GM21786 (cell line): ENCODE data around the gene MDP1.

Source experiments
- ATAC-seq: cut with Tn5 transposase; IDR thresholded peaks from one replicate; pipeline ENCODE4 v1.9.1; 2021; ENCODE audit not compliant: unreplicated experiment

Gene MDP1

DNA sequence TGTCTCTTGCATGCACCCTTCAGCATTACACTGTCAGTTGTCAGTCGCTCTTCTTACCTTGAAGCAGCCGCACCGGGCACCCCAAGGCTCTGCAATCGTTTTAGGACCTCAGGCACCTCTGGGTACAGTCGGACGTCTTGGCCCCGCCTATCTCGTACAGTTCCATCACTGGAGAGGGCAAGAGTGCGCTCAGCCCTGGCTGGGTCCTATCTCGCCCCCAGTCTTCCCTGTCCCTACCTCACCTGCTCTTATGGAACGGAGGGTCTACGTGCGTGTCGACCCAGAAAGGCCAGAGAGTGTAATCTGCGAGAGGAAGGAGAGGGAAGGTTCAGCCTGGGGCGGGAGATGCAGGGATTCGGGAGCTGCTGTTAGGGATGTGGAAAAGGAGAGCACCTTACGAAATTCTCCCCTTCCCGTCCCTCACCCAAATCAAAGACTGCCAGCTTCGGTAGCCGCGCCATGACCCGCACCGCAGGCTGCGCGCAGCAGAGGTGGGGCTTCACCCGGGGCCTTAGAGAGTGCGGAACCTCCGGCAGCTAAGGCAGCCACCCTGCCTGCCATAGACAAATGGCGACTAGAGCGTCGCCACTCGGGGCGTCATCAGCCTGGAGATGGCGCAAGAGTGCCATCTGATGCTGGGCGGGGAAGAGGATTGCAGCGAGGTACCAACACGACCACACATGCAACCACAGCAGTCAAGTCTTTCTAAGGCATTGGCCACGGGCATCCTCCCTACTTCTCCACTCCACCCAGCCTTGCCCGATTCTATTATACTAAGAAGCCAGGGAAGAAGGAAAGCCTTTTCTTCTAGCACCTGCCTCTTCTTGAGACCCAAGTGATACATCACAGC is at the start of gene MDP1:
MDP1 (minus strand) TSS at position 572 of the 850 bp plus-strand sequence; CDS start at position 461, 111 bp downstream.
- ATAC-seq: peak; percentile 58

DNA sequence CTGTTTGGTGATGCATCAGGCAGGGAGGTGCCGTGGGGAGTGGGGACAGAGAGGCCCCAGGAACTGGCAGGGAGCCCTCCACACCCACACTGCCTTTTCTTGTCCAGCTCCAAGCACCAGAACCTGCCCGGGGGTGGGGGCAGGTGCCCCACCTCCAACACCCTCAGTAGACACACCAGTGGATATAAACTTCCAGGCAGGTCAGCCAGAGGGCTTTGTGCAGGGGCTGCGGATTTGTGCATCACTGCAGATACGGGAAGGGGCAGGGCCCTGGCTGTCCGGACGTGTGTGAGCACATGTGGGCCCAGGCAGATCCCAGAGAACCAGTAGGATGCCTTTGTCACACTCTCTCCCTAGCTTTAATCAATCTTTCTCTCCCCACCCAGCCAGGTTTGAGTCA is 48.4 kb upstream of the MDP1 start:
- ATAC-seq: no peak

DNA sequence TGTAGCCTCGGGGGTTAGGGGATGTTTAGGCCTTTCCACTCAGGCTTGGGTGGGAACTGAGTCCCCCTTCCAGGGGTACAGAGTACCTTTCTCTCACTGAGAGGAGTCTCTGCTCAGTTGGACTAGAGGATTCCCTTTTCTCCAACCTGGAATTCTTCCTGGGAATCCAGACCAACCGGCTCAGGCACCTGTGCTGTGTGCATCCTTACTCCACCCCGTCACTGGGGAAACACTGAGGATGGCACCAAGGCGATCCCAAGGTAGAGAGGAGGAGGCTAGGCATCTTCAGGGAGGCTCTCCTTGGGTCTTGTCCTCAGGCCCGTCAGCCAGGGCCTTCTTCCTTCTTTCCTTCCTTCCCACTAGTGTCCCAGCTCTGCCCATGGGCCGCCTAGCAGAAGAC is 48.0 kb upstream of the MDP1 start:
- no peak for ATAC-seq

DNA sequence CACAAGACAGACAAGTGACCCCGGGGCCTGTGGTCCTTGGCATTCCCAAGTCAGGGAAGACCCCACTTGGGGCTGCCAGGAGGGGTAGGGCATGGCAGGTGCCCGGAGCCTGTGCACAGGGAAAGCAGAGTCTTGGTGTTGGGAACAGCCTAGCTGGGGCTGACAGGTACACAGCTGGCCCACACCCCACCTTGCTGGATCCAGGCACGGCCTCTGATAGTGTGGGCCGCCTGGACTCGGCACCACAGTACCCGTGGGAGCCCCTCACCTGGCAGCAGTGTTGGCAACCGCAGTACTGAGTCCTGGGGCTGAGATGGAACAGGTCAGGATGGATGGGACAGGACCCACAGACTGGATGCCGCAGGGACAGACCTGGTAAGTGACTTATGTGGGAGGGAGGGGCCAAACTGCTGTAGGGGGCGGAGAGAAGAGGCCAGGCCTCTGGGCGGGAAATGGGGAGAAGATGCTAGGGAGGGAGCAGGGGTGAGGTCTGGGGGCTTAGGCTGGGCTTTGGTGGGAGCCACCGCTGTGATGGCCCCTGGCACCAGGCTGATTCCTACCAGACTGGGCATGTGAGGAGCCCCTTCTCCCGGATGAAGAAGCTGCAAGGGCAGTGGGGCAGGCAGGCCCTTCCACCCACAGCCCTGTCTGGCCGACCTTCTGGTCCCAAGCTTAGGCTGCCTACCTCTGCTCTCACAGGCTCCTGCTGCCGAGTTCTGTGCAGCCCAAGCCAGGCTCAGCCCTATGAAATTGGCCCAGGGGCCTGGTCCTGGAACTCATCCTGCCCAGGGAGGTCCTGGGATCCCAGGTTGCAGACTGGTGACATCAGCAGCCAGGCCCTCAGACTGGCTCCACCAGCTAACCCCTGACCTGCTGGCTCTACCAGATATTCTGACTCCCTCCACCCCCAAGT is 47.2 kb upstream of the MDP1 start, which contains the start of gene TGM1:
TGM1 (minus strand) TSS at position 357 of the 913 bp plus-strand sequence. CDS start 825 bp downstream, outside the sequence.
- ATAC-seq: no peak

DNA sequence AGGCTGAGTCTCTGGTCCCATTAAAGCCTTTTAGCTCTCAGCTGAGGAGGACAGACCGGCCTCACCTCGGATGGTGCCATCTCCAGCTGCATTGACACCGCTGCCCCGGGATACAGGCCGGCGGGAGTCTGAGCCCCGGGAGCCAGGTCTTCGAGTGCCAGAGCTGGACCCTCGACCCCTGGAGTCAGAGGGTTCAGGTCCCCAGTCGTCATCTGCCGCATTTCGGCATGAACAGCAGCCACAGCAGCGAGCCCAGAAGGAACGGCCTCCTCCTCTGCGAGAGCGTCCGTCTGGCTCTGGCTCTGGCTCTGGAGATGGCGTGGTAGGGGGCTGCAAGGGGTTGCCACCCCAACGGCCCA is 46.1 kb upstream of the MDP1 start:
- ATAC-seq: no peak

DNA sequence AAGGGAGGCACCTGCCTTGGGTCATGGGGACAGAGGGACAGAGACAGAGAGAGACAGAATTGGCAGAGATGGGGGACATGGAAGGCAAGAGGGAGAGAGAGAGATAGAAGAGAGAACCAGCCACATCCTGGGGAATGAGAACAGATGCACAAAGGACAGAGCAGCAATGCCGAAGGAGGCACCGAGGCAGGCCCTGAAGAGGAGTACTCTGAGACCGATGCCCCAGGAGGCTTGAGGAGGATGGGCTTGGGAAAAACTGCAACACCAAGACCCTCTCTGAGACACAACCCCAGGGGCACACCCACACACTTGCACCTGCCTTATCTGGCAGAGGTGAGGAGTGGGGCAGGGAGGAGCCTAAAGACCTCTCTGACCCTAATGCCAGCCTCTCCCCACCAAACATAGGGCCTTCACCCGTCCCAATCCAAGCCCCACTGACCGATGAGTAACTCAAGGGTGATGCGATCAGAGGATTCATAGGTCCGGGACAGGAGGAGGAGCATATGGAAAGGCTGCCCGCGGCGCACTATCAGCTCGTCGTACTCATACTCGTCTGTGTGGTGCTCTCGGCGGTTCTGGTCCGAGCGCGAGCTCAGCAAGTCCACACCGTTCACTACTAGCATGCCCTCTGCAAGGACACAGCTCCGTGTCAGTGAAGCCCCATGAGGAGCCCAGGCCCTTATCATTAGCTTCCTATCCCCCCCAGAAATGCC is 45.5 kb upstream of the MDP1 start:
- ATAC-seq: no peak

DNA sequence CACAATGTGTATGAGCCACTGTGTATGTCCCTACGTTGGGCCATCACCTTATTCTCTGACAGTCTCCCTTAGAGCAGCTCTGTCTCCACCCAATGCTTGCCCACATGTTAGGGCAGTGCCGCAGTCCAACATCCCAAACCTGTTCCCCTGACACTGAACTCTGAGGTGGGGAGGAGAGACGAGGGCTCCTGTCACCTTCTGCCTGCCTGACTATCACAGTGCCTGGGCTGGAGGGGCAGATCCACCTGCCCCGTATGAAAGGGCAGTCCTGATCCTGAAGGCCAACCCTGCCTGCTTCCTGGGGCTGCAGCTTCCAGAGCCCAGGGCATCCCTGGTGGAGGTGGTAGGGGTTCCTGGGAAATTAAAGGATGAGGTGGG is 44.9 kb upstream of the MDP1 start:
- no peak for ATAC-seq

DNA sequence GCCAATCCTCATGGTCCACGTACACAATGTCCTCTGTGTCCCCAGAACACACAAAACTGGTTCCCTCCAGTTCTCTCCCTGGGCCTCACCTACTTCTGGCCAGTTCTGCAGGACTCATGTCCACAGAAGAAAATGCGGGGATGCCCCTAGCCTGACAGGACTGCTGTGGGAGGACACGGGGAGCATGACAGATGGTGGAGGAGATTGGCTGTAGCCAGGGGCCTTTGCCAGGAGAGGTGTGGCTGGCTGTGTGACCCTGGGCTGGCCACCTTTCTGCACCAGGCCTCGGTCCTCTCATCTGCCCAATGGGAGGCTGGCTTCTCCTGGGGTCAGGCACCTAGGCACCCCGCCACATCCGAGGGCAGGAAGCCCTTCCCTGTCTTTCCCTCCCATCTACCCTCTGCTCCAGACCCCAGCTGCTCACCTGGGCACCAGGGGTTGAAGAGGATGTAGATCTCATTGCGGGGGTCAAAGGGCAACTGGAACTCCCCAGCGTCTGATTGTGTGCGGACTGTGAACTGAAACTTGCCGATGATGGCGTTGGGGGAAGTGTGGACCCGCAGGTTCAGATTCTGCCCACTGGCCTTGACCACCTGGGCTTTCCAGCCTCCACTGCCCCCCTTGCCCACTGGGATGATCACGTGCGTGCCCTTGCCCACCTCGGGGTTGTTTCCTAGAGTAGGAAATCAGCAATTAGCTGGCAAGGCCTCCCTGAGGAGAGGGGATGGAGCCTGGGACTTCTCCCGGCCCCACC is 44.3 kb upstream of the MDP1 start:
- ATAC-seq: no peak

DNA sequence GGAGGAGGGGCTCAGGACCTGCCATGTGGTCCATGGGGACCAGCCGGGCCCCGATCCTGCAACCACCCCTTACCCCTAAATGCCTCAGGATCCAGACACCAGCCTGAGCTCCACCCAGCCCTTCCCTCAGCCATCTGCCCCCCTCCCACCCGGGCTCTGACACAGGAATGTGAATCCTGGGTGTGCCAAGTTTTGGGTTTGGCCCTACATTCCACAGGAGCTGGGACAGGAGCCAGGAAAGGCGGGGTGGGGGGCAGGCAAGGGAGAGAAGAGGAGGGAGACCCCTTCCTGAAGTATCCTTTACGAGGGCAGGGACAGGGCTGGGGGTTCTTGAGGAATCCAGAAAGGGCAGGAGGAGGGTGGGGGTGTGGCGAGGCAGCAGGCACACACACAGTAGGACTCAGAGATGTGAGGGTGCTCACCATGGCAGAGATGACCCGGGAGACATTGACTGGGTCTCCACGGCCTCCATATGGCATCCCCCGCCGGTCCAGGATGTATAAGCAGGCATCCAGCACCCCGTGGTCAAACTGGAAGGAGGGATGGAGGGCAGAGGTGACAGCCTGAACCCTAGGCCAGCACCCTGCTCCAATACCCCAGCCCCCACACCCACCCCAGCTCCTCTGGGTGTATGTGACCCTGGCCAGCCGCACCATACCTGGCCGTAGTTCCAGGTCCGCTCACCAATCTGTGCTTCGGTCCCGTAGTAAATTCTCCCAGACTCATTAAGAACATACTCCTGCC is 43.6 kb upstream of the MDP1 start:
- ATAC-seq: no peak

DNA sequence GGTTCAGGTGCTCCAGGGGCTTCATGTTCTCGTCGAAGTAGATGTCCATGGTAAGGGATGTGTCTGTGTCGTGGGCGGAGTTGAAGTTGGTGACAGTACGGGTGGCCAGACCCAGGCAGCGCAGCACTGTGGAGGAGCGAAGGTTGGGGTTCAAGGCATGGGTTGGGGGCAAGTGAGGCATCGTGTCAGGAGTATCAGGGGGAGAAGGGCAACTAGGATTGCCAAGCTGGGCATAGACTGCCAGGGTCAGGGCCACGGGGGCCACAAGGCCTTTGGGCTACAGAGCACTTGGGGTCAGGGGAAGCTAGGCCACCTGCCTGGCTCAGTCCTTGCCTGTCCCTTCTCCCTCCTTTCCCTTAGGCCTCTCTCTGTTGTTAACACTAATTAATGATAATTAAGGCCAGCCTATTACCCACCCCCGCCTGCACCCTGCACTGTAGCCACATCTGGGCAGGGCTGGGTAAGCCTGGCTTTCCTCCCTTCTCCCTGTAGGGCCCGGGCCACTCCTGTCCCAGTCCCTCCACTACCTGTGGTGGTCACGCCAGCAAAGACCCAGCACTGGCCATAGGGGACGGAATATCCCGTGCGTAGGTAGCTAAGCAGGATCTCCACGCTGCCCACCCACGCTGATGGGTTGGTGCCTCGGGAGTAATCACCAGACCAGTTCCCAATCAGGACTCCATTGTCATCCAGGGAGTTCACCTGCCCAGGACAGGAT is 42.8 kb upstream of the MDP1 start:
- no peak for ATAC-seq

DNA sequence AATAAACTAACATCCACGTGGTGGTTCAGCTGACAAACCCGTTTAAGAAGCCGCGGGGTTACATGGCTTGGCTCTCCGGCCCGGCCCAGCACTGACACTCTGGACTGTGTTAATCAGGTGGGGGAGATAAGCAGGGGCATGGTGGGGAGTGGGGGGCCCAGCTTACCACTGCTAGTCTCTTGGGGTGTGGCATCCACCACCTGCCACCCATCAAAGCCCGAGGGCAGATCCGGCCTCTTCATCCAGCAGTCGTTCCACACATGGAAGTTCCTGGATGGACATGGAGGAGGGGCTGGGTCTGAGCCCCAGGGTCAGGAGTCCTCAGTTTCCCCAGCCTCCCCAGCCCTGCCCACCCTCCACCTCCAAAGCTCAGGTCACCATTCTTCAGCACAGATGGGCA is 42.3 kb upstream of the MDP1 start:
- no peak for ATAC-seq

DNA sequence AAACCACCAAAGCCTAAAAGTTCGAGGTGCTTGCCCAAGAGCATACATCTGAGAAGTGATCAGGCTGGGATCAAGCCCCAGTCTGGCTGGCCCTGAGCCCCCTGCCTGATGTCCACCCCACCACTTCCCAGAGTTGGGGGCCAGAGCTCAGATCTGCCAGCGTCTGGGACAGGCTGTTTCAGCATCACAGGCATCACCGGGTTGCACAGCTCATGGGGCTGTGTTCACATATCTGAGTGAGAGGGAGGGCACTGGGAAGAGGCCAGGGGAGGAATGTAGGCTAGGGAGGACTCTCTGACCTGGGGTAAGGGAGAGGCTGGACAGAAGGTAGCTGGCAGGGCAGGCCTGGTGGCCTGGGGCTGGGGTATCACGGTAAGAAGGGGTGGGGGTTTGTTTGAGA is 41.1 kb upstream of the MDP1 start:
- no peak for ATAC-seq

DNA sequence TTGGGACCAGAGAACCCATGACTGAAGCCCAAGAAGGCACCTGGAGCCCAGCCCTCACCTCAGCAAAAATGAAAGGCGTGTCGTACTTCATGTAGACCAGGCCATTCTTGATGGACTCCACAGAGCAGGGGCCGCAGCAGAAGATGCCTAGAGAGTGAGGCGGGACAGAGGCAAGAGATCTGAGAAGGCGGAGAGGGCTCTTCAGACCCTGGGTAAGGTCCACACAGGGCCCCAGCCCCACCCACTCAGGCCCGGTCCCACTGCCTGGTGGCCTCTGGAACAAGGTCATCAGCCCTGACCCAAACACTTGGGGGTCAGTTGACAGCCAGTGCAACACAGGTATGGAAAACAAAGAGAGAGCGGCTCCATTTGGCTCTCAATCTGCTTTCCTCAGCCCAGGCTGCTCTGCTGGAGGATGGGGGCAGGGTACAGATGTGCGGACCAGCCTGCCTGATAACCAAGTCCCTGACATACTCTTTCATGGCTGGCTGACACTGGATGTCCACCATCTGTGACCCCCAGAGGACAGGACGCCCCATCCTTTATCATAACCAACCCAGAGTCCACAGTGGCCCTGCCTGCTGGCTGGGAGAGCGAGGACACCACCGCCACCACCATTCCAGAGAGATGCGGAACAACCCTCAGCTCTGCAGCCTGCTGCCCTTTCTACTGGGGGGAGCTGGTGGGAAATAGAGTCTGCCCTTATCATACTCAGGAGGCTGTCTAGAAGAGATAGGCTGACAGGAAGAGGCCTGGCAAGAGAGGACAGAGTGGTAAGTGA is 40.3 kb upstream of the MDP1 start:
- no peak for ATAC-seq

DNA sequence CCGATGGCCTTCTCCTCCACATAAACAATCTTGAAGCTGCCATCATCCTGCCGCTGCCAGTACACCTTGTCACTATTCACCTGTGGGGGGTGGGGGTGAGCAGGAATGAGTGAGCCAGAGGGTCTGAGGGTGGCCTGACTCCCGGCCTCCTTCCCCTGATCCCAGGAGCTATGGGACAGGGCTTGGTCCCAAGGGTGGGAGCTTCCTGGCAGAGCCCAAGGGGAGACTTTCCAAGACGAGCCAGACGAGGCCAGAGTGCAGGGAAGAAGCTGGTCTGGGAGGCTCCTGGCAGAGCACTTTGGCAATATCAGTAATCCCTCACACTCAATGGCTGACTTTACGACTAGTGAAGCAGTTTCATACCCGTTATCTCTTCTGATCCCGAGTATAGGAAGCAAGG is 39.6 kb upstream of the MDP1 start:
- no peak for ATAC-seq

DNA sequence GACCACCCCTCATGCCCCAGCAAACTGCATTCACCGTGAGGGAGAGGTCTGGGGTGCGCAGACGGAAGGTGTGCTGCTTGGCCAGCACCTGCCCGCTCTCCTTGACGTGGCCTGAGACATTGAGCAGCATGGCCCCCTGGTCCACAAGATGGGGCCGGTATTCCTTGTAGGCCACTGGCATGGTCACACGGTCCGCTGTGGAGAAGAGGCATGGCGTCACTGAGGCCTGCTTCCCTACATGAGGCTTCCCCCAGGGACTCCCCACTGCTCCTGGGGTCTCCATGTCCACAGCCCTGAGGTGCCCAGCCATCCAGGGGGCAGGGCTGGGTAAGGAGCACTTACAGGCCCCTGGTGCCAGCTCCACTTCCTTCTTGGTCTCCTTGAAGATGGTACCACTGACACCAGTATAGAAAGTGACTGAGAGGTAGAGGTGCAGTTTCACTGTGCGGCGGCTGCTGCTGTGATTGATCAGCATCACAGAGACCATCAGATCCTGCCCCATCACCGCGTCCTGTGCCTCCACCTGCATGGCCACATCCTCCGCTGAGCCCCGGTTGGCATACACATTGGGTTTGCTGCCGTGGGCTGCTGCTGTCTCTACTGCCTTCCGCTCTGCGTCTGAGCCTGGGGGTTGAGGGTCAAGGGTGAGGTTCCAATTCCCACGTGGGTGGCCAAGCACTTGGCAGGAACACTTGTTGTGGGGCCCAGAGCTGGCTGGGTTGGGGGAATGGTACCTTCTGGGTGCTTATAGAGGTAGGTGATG is 38.9 kb upstream of the MDP1 start:
- no peak for ATAC-seq

DNA sequence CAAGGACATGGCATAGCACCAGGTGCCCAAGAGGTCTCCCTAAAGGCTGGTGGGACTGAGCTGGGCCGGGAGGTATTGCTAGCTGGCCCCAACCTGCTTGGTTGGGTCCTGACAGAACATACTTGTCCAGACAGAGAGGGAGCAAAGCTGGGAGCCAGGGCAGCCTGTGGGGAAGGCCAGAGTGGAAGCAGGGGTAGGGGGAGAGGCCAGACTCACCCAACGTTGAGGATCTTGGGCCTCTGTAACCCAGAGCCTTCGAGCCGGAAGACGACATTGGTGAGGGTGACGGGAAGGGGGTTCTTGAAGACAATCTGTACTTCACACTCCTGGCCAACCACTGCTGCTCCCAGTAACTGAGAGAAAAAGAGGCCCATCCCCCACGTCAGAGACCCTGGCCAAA is 38.1 kb upstream of the MDP1 start:
- no peak for ATAC-seq

DNA sequence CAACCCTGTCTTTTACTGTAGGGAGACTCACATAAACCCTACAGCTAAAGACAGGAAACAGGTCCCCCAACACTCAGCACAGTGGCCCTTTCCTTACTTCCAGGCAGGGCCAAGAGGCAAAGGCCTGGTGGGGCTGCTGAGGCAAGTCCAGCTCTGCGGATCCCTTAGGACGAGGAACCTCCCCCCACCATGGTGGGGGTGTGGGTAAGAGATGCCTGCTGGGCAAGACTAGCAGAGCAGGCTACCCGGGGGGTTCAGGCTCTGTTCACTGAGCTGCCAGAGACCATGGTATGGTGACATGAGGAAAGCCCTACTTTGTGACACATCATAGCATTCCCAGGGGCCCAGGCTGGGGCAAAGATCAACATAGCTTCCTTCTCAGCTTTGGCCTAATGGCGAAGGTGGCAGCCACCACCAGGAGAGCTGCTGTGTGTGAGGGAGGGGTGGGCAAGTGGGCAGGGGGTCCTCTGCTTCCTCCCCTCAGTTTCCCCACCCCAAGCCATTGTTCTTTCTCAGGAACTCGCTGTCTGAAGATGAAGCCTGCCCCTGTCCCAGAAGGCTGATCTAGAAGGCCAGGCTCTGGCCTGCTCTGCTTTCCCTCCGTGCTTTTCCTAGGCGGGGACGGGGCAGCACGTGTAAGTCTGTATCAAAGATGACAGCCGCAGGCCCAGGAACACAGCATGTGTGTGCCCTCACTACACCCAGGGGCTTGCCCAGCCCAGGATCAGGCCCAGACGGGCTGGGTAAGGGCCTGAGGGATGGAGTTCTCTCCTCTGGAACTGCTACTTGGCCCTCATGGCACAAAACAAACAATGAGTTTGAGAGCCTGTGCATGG is 36.6 kb upstream of the MDP1 start:
- ATAC-seq: no peak
